PC-3 (cell line): ENCODE measurements around the gene HPCA. TPM values are rescaled to one million over a fixed set of nuclear protein-coding genes. Genes with fewer than 3 reads are reported as not detected.

Source experiments
- ATAC-seq: fragments of 200-7000 bp; cut with Tn5 transposase; 2 replicates; pipeline ENCODE4 v1.9.1; 2020; ENCODE audit warnings: mild to moderate bottlenecking, moderate library complexity
- BruUV-seq: library from RNA; stranded (reverse); fragments of 400-500 nt; replicated peaks from 2 replicates; lab custom pipeline; 2021; lab: Mats Ljungman, UMichigan
- CTCF ChIA-PET: fragments of 300-600 bp; sonication (Branson Sonifier 250); formaldehyde crosslinking; loops from one replicate; lab custom pipeline; 2022; ENCODE audit warnings: antibody characterized with exemption; lab: Charles Lee
- POLR2A ChIA-PET: fragments of 300-600 bp; sonication (Branson Sonifier 250); formaldehyde crosslinking; loops from one replicate; lab custom pipeline; 2022; ENCODE audit warnings: antibody characterized with exemption; ENCODE audit not compliant: unreplicated experiment; lab: Charles Lee
- DNase-seq: peaks from one replicate; pipeline ENCODE4 v3.0.0-alpha.2; 2015
- H2AFZ ChIP-seq: fragments of 300-600 bp; sonication (generic); 2 replicates; pipeline ENCODE4 v1.6.0; 2016; ENCODE audit warnings: antibody characterized with exemption, low read length
- H3F3A ChIP-seq: fragments of 300-600 bp; sonication (generic); one replicate; pipeline ENCODE4 v1.6.0; 2017; ENCODE audit warnings: antibody characterized with exemption, low read length, control low read depth, mild to moderate bottlenecking; ENCODE audit not compliant: unreplicated experiment
- H3K27ac ChIP-seq: fragments of 300-600 bp; sonication (generic); 2 replicates; pipeline ENCODE4 v1.5.1; 2016; ENCODE audit warnings: mild to moderate bottlenecking, low read length
- H3K27me3 ChIP-seq: fragments of 300-600 bp; sonication (generic); 2 replicates; pipeline ENCODE4 v1.6.1; 2016; ENCODE audit warnings: low read length, mixed read lengths
- H3K36me3 ChIP-seq: fragments of 300-600 bp; sonication (generic); 2 replicates; pipeline ENCODE4 v1.6.1; 2016; ENCODE audit warnings: low read depth, mixed run types, low read length, mixed read lengths
- H3K4me1 ChIP-seq: fragments of 300-600 bp; sonication (generic); 2 replicates; pipeline ENCODE4 v1.5.1; 2016; ENCODE audit warnings: low read length; ENCODE audit not compliant: insufficient read depth
- H3K4me2 ChIP-seq: fragments of 300-600 bp; sonication (generic); 2 replicates; pipeline ENCODE4 v1.6.0; 2016; ENCODE audit warnings: low read length
- H3K4me3 ChIP-seq: fragments of 300-600 bp; sonication (generic); 2 replicates; pipeline ENCODE4 v1.5.1; 2016; ENCODE audit warnings: mild to moderate bottlenecking, low read length, mixed read lengths
- H3K79me2 ChIP-seq: fragments of 300-600 bp; sonication (generic); 2 replicates; pipeline ENCODE4 v1.6.1; 2017; ENCODE audit warnings: low read length, mixed read lengths
- H3K9ac ChIP-seq: fragments of 300-600 bp; sonication (generic); 2 replicates; pipeline ENCODE4 v1.6.0; 2016; ENCODE audit warnings: mild to moderate bottlenecking, low read length
- H3K9me2 ChIP-seq: fragments of 300-600 bp; sonication (generic); replicated peaks from 2 replicates; pipeline ENCODE4 v1.6.1; 2016; ENCODE audit warnings: mixed run types, low read length, mixed read lengths
- H3K9me3 ChIP-seq: fragments of 300-600 bp; sonication (generic); 2 replicates; pipeline ENCODE4 v1.6.1; 2016; ENCODE audit warnings: low read length, mixed read lengths
- H4K20me1 ChIP-seq: fragments of 300-600 bp; sonication (generic); 2 replicates; pipeline ENCODE4 v1.6.1; 2016; ENCODE audit warnings: low read length, mixed read lengths
- CTCF ChIP-seq: fragments of 300-600 bp; sonication (generic); conservative IDR thresholded peaks from 2 replicates; pipeline ENCODE4 v1.5.1; 2017; ENCODE audit warnings: antibody characterized with exemption, low read depth, mild to moderate bottlenecking, low read length
- EZH2 ChIP-seq: fragments of 300-600 bp; sonication (generic); IDR thresholded peaks from one replicate; pipeline ENCODE4 v1.6.1; 2017; ENCODE audit warnings: antibody characterized with exemption, mild to moderate bottlenecking, low read length; ENCODE audit not compliant: unreplicated experiment
- EZH2phosphoT487 ChIP-seq: fragments of 300-600 bp; sonication (generic); IDR thresholded peaks from 2 replicates; pipeline ENCODE4 v1.6.1; 2018; ENCODE audit warnings: mild to moderate bottlenecking, antibody characterized with exemption, low read length, borderline replicate concordance
- intact Hi-C: fragments of 100-400 bp; cut with micrococcal nuclease; formaldehyde crosslinking; loops from 2 replicates; pipeline ENCODE4 v1.9.0; 2023
- total RNA-seq: library from RNA; depleted of rRNA; stranded (reverse); fragments of >200 nt; gene quantifications from 2 replicates; pipeline ENCODE4 v1.2.3, GENCODE V29; 2014

Gene HPCA
- total RNA-seq, 1 experiment from 2014 or later: not detected

GRCh38 chr1:32865639-32866405, 20.5 kb upstream of the HPCA start:
- intact Hi-C loops: no loop called here
- Histone ChIP-seq H3K36me3 (no peaks in the 10 kb centered on the region), H3K79me2 (no peaks in the 10 kb centered on the region), H3F3A (no peaks in the 10 kb centered on the region), H3K9ac (no peak overlapping the region), H4K20me1 (no peaks in the 10 kb centered on the region), H3K9me3 (no peaks in the 10 kb centered on the region), H2AFZ (no peak overlapping the region), H3K27me3 (peaks cover 5% of the 10 kb centered on the region; the same call in 1 of the 2 replicates), H3K27ac (no peak overlapping the region), H3K4me2 (no peak overlapping the region), H3K4me3 (no peak overlapping the region), H3K4me1 (no peaks in the 10 kb centered on the region), H3K9me2 (no peaks in the 10 kb centered on the region)
- TF ChIP-seq EZH2: no peak
- TF ChIP-seq CTCF: no peak
- TF ChIP-seq EZH2phosphoT487: no peak
- DNase-seq (no peak), ATAC-seq (no peak)
- POLR2A ChIA-PET: no interaction called here
- CTCF ChIA-PET: no interaction called here
- no TSS peak for BruUV-seq

- no peaks in the 10 kb centered on the region for H4K20me1 ChIP-seq
- ChIA-PET POLR2A (no interaction called here), CTCF (no interaction called here)
- ATAC-seq (no peak), DNase-seq (no peak)
- no peak overlapping the region for H3K4me2 ChIP-seq
- H3K4me1 ChIP-seq: 0 out of 2 replicates have a peak, but pooled peaks cover 4% of the 10 kb centered on the region
- no peaks in the 10 kb centered on the region for H3K79me2 ChIP-seq
- TF ChIP-seq CTCF: no peak
- no peak for TF ChIP-seq EZH2phosphoT487
- no peak for TF ChIP-seq EZH2
- no peak overlapping the region for H3K27ac ChIP-seq
- H3F3A ChIP-seq: no peaks in the 10 kb centered on the region
- H3K4me3 ChIP-seq: no peak overlapping the region
- H3K9ac ChIP-seq: no peak overlapping the region
- H3K9me2 ChIP-seq: no peaks in the 10 kb centered on the region
- intact Hi-C loops: no loop called here
- peaks cover 10% of the 10 kb centered on the region; the same call in 1 of the 2 replicates for H3K27me3 ChIP-seq
- no peaks in the 10 kb centered on the region for H3K9me3 ChIP-seq
- BruUV-seq: no TSS peak
- no peak overlapping the region for H2AFZ ChIP-seq
- no peaks in the 10 kb centered on the region for H3K36me3 ChIP-seq
Measured at GRCh38 chr1:32867151-32867550, 19.1 kb upstream of the HPCA start.

GRCh38 chr1:32867671-32868070, 18.6 kb upstream of the HPCA start:
- ChIA-PET CTCF (no interaction called here), POLR2A (no interaction called here)
- no peaks in the 10 kb centered on the region for H3F3A ChIP-seq
- H3K9me3 ChIP-seq: no peaks in the 10 kb centered on the region
- no TSS peak for BruUV-seq
- H2AFZ ChIP-seq: no peak overlapping the region
- H3K27me3 ChIP-seq: peaks cover 10% of the 10 kb centered on the region; the same call in 1 of the 2 replicates
- H3K9me2 ChIP-seq: no peaks in the 10 kb centered on the region
- H3K79me2 ChIP-seq: no peaks in the 10 kb centered on the region
- DNase-seq: no peak
- TF ChIP-seq EZH2phosphoT487 (no peak), EZH2 (no peak), CTCF (no peak)
- no peak overlapping the region for H3K4me3 ChIP-seq
- H3K9ac ChIP-seq: no peak overlapping the region
- ATAC-seq: no peak
- H3K27ac ChIP-seq: no peak overlapping the region
- no peak overlapping the region for H3K4me2 ChIP-seq
- H3K4me1 ChIP-seq: 0 out of 2 replicates have a peak, but pooled peaks cover 4% of the 10 kb centered on the region
- intact Hi-C loops: no loop called here
- no peaks in the 10 kb centered on the region for H3K36me3 ChIP-seq
- H4K20me1 ChIP-seq: no peaks in the 10 kb centered on the region
